GM19324 (cell line): Measurements from ENCODE around the gene BARHL2.

ENCODE experiments used
- ATAC-seq: cut with Tn5 transposase; IDR thresholded peaks from one replicate; pipeline ENCODE4 v1.9.1; 2021; ENCODE audit warnings: mild to moderate bottlenecking, moderate library complexity; ENCODE audit not compliant: unreplicated experiment, low FRiP score

The BARHL2 gene

GRCh38 chr1:90725657-90726424 is 8.7 kb upstream of the BARHL2 start:
- ATAC-seq, result no peak

- no peak for ATAC-seq
Measured at GRCh38 chr1:90724926-90725656, 8.0 kb upstream of the BARHL2 start.

- ATAC-seq, result no peak
Measured at GRCh38 chr1:90724361-90724760, 7.3 kb upstream of the BARHL2 start.

DNA sequence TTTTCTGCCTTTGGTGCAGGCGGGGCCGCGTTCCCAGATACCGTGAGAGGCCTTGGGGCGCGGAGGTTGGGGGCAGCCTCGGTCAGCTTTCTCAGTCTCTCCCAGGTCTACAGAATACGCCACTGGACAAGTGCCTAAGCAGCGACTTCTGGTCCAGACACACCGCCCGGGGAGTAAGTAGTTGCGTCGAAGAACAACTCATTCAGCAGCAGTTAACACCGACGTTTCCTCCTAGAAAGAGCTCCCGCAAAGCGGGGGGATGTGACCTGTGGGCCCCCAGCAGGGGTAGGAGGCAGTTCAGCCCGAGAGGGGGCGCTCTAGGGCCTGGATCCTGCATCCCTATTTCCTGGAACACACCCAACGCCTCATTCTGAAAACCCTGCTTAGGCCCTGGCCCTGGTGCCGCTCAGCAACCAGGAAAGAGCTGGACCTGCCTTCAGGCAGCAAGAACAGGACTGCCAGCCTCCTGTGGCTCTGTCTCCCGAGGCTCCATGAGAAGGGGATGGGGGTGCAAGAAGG is 6.5 kb upstream of the BARHL2 start:
- no peak for ATAC-seq

DNA sequence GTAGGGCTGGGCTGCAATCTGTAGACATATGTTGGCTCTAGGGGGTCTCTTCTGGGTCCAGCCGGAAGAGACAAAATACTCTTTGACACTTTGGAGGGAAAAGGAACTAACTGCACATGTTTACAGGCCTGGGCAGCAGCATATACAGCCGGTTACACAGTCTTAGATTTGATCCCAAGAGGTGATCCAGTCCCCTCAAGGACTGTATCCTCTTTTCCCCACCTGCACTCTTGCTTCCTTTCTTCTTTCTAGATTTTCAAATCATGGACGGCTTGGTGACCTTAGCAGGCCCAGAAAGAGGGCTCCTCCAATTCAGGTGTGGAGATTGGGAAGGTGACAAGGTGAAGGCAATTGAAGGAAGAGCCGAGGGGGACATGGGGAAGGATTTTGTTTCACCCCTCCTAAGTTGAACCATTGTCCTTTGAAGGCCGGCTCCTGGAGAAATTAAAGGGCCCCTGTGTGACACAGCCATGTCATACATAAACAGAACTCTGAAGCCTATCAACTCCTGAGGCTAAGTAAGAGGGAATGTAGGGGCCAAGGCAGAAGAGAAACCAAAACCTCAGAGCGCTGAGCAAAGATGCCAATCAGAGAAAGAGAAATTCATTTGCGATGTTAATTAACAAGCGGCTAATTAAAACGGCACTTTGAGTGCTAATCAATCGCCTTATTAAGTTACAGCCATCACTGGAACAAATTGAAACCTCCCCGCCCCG is 5.9 kb upstream of the BARHL2 start:
- ATAC-seq, result no peak

GRCh38 chr1:90721210-90722194 is 4.4 kb upstream of the BARHL2 start:
- no peak for ATAC-seq

DNA sequence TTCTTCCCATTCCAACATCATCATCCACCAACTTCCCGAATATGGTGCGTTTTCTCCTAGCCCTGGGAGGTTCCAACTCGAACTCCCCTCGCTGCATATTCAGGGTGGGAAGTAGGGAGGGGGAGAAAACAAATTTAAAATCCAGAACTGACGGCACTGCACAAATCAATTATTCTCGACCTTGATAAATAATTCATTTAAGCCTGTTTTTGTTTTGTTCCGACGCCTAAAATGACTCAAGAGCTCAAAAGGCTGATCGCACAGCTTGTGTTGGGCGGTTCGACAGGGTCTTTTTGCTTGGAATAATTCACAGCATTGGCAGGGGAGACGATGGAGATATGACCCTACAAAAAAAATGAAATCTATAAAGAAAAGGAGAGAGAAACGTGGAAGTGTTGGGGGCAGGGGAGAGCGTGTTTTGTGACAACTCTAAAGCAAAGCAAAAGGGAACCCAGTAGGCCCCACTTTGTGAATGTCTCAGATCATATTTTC is 3.1 kb upstream of the BARHL2 start:
- no peak for ATAC-seq

DNA sequence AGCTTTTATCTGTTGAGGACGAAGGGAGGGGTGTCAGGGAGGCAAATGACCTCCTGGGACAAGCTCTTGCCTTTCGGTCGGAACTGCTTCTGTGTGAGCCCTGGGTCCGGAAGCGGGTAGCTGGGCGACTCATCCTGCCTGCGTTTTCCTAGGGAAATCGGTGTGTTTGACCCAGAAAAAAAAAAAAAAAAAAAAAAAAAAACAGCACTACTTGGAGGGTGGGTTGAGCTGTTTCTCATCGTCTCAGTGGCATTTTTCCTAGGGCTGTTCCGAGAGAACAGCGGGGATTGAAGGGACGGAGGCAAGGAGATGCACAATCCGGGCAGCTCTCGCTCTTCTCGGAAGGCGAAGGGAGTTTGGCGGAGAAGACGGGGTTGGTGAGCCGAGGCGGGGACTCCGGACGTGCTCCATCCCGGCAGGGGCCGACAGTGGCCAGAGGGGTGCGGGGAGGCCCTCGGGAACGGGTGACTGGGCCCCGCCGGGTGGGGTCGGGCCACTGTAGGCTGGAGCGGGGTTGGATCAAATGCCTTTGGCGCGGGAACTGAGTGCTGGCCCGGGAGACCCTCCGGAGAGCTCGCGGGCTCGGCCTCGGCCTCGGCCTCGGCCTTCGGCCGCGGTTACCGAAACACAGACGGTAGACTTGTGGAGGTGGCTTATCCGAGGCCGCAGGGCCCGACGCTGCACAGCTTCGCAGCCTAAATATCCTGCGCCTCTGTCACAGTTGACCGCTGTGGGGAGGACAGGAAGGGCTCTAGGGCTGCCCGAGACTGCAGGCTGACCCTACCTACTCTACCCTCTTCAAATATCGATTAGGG is 2.4 kb upstream of the BARHL2 start:
- ATAC-seq, result no peak

- ATAC-seq, result no peak
Measured at GRCh38 chr1:90718411-90719329, 1.6 kb upstream of the BARHL2 start.

GRCh38 chr1:90717665-90718410 is 736 bp upstream of the BARHL2 start:
- ATAC-seq, result no peak

- no peak for ATAC-seq
Measured at GRCh38 chr1:90717356-90717664, 208 bp upstream of the BARHL2 start.

GRCh38 chr1:90716243-90716551 is 905 bp downstream of the BARHL2 start:
- ATAC-seq, result no peak

- ATAC-seq, result no peak
Measured at GRCh38 chr1:90715309-90715708, 1.8 kb downstream of the BARHL2 start.

GRCh38 chr1:90714521-90714951 is 2.6 kb downstream of the BARHL2 start:
- ATAC-seq, result no peak

DNA sequence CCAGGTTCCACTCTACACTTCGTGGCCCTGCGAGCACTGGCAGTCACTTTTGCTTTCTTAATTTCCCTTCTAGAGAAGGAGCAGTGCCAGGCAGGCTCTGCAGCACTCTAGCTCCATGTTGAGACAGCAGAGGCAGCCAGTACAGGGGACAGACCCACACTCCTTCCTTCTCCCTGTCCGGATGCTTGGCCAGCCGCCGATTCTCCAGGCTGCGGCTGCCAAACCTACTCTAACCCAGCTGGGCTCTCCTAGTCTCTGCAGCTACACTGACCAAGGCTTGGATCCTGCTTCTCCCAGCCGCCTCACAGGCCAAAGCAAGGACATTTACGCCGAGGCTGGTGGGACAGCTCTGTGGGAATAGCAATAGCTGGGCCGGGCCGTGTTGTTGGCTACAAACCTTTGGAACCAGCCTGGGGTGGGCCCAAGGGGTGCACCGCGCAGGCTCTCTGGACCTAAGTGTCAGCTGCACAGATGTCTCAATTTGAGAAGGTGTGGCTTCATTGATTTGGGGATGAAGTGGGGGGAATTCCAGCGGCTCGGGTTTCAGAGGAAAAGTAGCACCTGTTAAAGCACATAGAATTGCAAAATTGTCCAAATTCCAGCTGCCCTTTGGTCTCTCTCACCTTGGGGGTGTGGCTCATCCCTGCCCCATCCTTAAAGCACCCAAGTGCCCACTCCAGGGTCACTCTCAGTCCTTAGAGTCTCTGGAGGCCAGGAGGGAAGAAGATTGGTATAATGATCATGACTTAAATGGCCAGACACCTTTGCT is 3.2 kb downstream of the BARHL2 start:
- no peak for ATAC-seq

DNA sequence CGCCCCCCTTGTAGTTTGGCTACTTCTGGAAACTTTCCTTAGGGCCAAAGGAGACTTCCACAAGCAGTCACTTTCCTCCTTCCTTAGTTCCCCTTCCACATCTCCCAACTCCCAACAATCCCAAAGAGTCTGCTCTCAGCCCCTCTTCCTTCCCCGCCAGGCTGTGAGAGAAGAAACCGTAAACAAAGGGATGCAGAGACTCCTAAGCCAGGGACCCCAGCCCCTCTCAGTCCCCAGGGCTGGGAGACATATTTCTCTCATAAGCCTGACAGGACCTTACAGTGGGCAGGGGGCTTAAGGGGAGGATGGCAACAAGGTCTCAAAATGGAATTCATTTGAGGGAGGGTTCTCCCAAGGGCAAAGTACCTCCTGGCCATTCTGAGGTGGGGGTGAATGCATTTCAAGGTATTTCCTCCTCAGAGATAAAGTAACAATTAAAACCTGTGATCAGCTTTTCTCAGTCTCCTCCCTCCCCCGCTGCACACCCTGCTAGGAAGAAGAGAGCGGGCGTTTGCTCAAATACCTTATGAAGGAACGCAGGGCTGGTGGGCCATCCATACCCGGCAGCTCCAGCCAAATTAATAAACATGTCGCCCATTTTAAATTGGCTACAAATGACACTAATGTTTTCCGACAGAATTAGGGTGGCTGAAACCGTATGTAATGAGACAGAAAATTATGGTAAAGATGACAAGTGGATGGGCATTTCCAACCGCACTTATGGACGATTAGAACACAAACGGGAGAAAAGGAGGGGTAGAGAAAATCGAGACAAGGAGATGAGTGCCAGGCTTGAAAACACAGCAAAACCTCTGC is 4.0 kb downstream of the BARHL2 start:
- ATAC-seq, result no peak
